Measurements from ENCODE around the gene GSTO1.

The GSTO1 gene

GRCh38 chr10:104256335-104256961 lies 1.8 kb downstream of the GSTO1 start:
- Histone ChIP-seq H3K4me1 (peaks cover 23% of the 10 kb centered on the region), H3K9me3 (no peaks in the 10 kb centered on the region), H3K27me3 (ENCODE audit: low read depth) (no peaks in the 10 kb centered on the region), H3K4me3 (peak overlapping the region; percentile 76), H3K36me3 (replicated peaks) (peaks cover 40% of the 10 kb centered on the region)
- peak in 1 of 2 experiments; percentile 27 for DNase-seq (ENCODE audit: low spot score in 2 of 2)
- in situ Hi-C loops (cut with MboI; ENCODE audit: low sequenced_read_pairs) = no loop called here

- H3K4me3 ChIP-seq = no peak overlapping the region
- no peak for DNase-seq (ENCODE audit: low spot score in 2 of 2)
- peaks cover 23% of the 10 kb centered on the region for H3K4me1 ChIP-seq
- H3K9me3 ChIP-seq = no peaks in the 10 kb centered on the region
- H3K27me3 ChIP-seq (ENCODE audit: low read depth) = no peaks in the 10 kb centered on the region
- in situ Hi-C loops (cut with MboI; ENCODE audit: low sequenced_read_pairs) = no loop called here
- peaks cover 46% of the 10 kb centered on the region for H3K36me3 ChIP-seq (replicated peaks)
Measured at GRCh38 chr10:104257235-104257634, 2.5 kb downstream of the GSTO1 start.

GRCh38 chr10:104258209-104258608 lies 3.5 kb downstream of the GSTO1 start:
- no peak overlapping the region for H3K4me3 ChIP-seq
- H3K27me3 ChIP-seq (ENCODE audit: low read depth) = no peaks in the 10 kb centered on the region
- in situ Hi-C loops (cut with MboI; ENCODE audit: low sequenced_read_pairs) = no loop called here
- no peaks in the 10 kb centered on the region for H3K9me3 ChIP-seq
- H3K4me1 ChIP-seq = peaks cover 23% of the 10 kb centered on the region
- no peak for DNase-seq (ENCODE audit: low spot score in 2 of 2)
- peaks cover 51% of the 10 kb centered on the region for H3K36me3 ChIP-seq (replicated peaks)

GRCh38 chr10:104259456-104259855 lies 4.8 kb downstream of the GSTO1 start:
- no peak for DNase-seq (ENCODE audit: low spot score in 2 of 2)
- H3K9me3 ChIP-seq = no peaks in the 10 kb centered on the region
- H3K4me1 ChIP-seq = peaks cover 15% of the 10 kb centered on the region
- no peak overlapping the region for H3K4me3 ChIP-seq
- H3K36me3 ChIP-seq (replicated peaks) = peaks cover 62% of the 10 kb centered on the region
- in situ Hi-C loops (cut with MboI; ENCODE audit: low sequenced_read_pairs) = no loop called here
- H3K27me3 ChIP-seq (ENCODE audit: low read depth) = no peaks in the 10 kb centered on the region

- no peaks in the 10 kb centered on the region for H3K9me3 ChIP-seq
- peaks cover 14% of the 10 kb centered on the region for H3K4me1 ChIP-seq
- peaks cover 69% of the 10 kb centered on the region for H3K36me3 ChIP-seq (replicated peaks)
- DNase-seq (ENCODE audit: low spot score in 2 of 2) = no peak
- in situ Hi-C loops (cut with MboI; ENCODE audit: low sequenced_read_pairs) = no loop called here
- H3K4me3 ChIP-seq = no peak overlapping the region
- no peaks in the 10 kb centered on the region for H3K27me3 ChIP-seq (ENCODE audit: low read depth)
Measured at GRCh38 chr10:104259999-104260774, 5.5 kb downstream of the GSTO1 start.

GRCh38 chr10:104260775-104261115 lies 6.1 kb downstream of the GSTO1 start:
- in situ Hi-C loops (cut with MboI; ENCODE audit: low sequenced_read_pairs) = no loop called here
- no peaks in the 10 kb centered on the region for H3K9me3 ChIP-seq
- H3K27me3 ChIP-seq (ENCODE audit: low read depth) = no peaks in the 10 kb centered on the region
- peaks cover 11% of the 10 kb centered on the region for H3K4me1 ChIP-seq
- peaks cover 75% of the 10 kb centered on the region for H3K36me3 ChIP-seq (replicated peaks)
- DNase-seq (ENCODE audit: low spot score in 2 of 2) = no peak
- H3K4me3 ChIP-seq = no peak overlapping the region

- in situ Hi-C loops (cut with MboI; ENCODE audit: low sequenced_read_pairs) = no loop called here
- no peak for DNase-seq (ENCODE audit: low spot score in 2 of 2)
- Histone ChIP-seq H3K27me3 (ENCODE audit: low read depth) (no peaks in the 10 kb centered on the region), H3K9me3 (no peaks in the 10 kb centered on the region), H3K36me3 (replicated peaks) (peaks cover 87% of the 10 kb centered on the region), H3K4me3 (no peak overlapping the region), H3K4me1 (peaks cover under 1% of the 10 kb centered on the region; the same call in 1 of the 2 replicates)
Measured at GRCh38 chr10:104262055-104262454, 7.4 kb downstream of the GSTO1 start.

- Histone ChIP-seq H3K9me3 (no peaks in the 10 kb centered on the region), H3K27me3 (ENCODE audit: low read depth) (no peaks in the 10 kb centered on the region), H3K4me1 (peaks cover 5% of the 10 kb centered on the region; the same call in 1 of the 2 replicates), H3K36me3 (replicated peaks) (peaks cover 68% of the 10 kb centered on the region), H3K4me3 (no peak overlapping the region)
- in situ Hi-C loops (cut with MboI; ENCODE audit: low sequenced_read_pairs) = no loop called here
- no peak for DNase-seq (ENCODE audit: low spot score in 2 of 2)
Measured at GRCh38 chr10:104264783-104265182, 10.1 kb downstream of the GSTO1 start.

GRCh38 chr10:104267721-104268404 lies 13.2 kb downstream of the GSTO1 start:
- Histone ChIP-seq H3K4me3 (peak overlapping the region; percentile 77), H3K27me3 (ENCODE audit: low read depth) (no peaks in the 10 kb centered on the region), H3K36me3 (replicated peaks) (peaks cover 44% of the 10 kb centered on the region), H3K4me1 (peaks cover 5% of the 10 kb centered on the region; the same call in 1 of the 2 replicates), H3K9me3 (no peaks in the 10 kb centered on the region)
- in situ Hi-C loops (cut with MboI; ENCODE audit: low sequenced_read_pairs) = no loop called here
- no peak for DNase-seq (ENCODE audit: low spot score in 2 of 2)

GRCh38 chr10:104268405-104268712 lies 13.7 kb downstream of the GSTO1 start:
- H3K4me3 ChIP-seq = peak overlapping the region; percentile 77
- H3K27me3 ChIP-seq (ENCODE audit: low read depth) = no peaks in the 10 kb centered on the region
- no peak for DNase-seq (ENCODE audit: low spot score in 2 of 2)
- H3K36me3 ChIP-seq (replicated peaks) = peaks cover 39% of the 10 kb centered on the region
- in situ Hi-C loops (cut with MboI; ENCODE audit: low sequenced_read_pairs) = no loop called here
- H3K9me3 ChIP-seq = no peaks in the 10 kb centered on the region
- H3K4me1 ChIP-seq = peaks cover 5% of the 10 kb centered on the region; the same call in 1 of the 2 replicates

- Histone ChIP-seq H3K27me3 (ENCODE audit: low read depth) (no peaks in the 10 kb centered on the region), H3K36me3 (replicated peaks) (peaks cover 34% of the 10 kb centered on the region), H3K4me3 (peak within 1 kb of the TSS; percentile 77), H3K9me3 (no peaks in the 10 kb centered on the region), H3K4me1 (peaks cover 5% of the 10 kb centered on the region; the same call in 1 of the 2 replicates)
- in situ Hi-C loops (cut with MboI; ENCODE audit: low sequenced_read_pairs) = no loop called here
- peak; percentile 96 to 99 for DNase-seq (ENCODE audit: low spot score in 2 of 2)
Measured at GRCh38 chr10:104268713-104269645, 14.3 kb downstream of the GSTO1 start, which contains the start of gene GSTO2. GSTO2 (plus strand) TSS chr10:104269184; CDS start chr10:104274916, 5,732 bp downstream.

GRCh38 chr10:104273286-104273685 lies 18.6 kb downstream of the GSTO1 start:
- in situ Hi-C loops (cut with MboI; ENCODE audit: low sequenced_read_pairs) = no loop called here
- H3K4me3 ChIP-seq = no peak overlapping the region
- no peak for DNase-seq (ENCODE audit: low spot score in 2 of 2)
- no peaks in the 10 kb centered on the region for H3K9me3 ChIP-seq
- no peaks in the 10 kb centered on the region for H3K27me3 ChIP-seq (ENCODE audit: low read depth)
- H3K36me3 ChIP-seq (replicated peaks) = no peaks in the 10 kb centered on the region; the same call in 1 of the 2 replicates
- peaks cover 5% of the 10 kb centered on the region; the same call in 1 of the 2 replicates for H3K4me1 ChIP-seq

GRCh38 chr10:104273899-104274575 lies 19.3 kb downstream of the GSTO1 start:
- Histone ChIP-seq H3K9me3 (no peaks in the 10 kb centered on the region), H3K4me3 (no peak overlapping the region), H3K36me3 (replicated peaks) (no peaks in the 10 kb centered on the region), H3K4me1 (peaks cover 5% of the 10 kb centered on the region; the same call in 1 of the 2 replicates), H3K27me3 (ENCODE audit: low read depth) (no peaks in the 10 kb centered on the region)
- in situ Hi-C loops (cut with MboI; ENCODE audit: low sequenced_read_pairs) = no loop called here
- no peak for DNase-seq (ENCODE audit: low spot score in 2 of 2)
